Thoracic aorta (tissue), 2 donors: Measurements from ENCODE around the gene PPCDC. TPM values are rescaled to one million over a fixed set of nuclear protein-coding genes. Genes with fewer than 3 reads are reported as not detected.
"Not testable (repeated sequence)": the region's sequence is repeated elsewhere in the genome, so short reads cannot be mapped to it uniquely, and the experiment has no call there.

Experiments used
- ATAC-seq: fragments of 150-250 bp; one replicate; pipeline ENCODE4 v1.8.0; 2017; ENCODE audit warnings: low read depth; ENCODE audit not compliant: insufficient number of reproducible peaks, low FRiP score
- DNase-seq: peaks from one replicate; pipeline ENCODE4 v3.0.0-alpha.2; 2020; ENCODE audit warnings: low spot score
- H3K27ac ChIP-seq, 2 donors: fragments of 200-600 bp; sonication (generic); 1 replicate in 1 of 2; 2 replicates in 1 of 2; pipeline ENCODE4 v1.5.1; 2016; ENCODE audit warnings: mild to moderate bottlenecking in 2 of 2, moderate library complexity in 2 of 2
- H3K27me3 ChIP-seq: fragments of 200-600 bp; sonication (generic); replicated peaks from 2 replicates; pipeline ENCODE4 v1.6.0; 2016; ENCODE audit warnings: mild to moderate bottlenecking; ENCODE audit not compliant: insufficient read depth
- H3K36me3 ChIP-seq: fragments of 200-600 bp; sonication (generic); one replicate; pipeline ENCODE4 v1.5.1; 2016
- H3K4me1 ChIP-seq, 2 donors: fragments of 200-600 bp; sonication (generic); 1 replicate in 1 of 2; 2 replicates in 1 of 2; pipeline versions ENCODE4 v1.5.1 to v1.6.0; 2016; ENCODE audit warnings: low read depth in 2 of 2, mild to moderate bottlenecking in 1 of 2; ENCODE audit not compliant: control insufficient read depth in 1 of 2
- H3K4me3 ChIP-seq: fragments of 200-600 bp; sonication (generic); 2 replicates; pipeline ENCODE4 v1.5.1; 2016; ENCODE audit warnings: mild to moderate bottlenecking
- H3K9me3 ChIP-seq: fragments of 200-600 bp; sonication (generic); 2 replicates; pipeline ENCODE4 v1.5.1; 2016
- CTCF ChIP-seq: fragments of 200-600 bp; sonication (generic); IDR thresholded peaks from one replicate; pipeline ENCODE4 v1.5.1; 2019; ENCODE audit warnings: antibody characterized with exemption
- total RNA-seq, 2 donors: library from RNA; depleted of rRNA; stranded (reverse); fragments of >200 nt; gene quantifications; one replicate each; pipeline versions ENCODE4 v1.1.0 to v1.2.3, GENCODE V29; 2016

PPCDC gene
- total RNA-seq, 2 donors from 2014 or later = 8.5 to 13.7 TPM

GRCh38 chr15:75082689-75083088 lies 59.3 kb downstream of the PPCDC start:
- TF ChIP-seq CTCF = no peak
- no peak overlapping the region for H3K4me3 ChIP-seq
- H3K9me3 ChIP-seq = peaks cover 4% of the 10 kb centered on the region
- ATAC-seq = no peak
- no peaks in the 10 kb centered on the region for H3K27me3 ChIP-seq
- no peaks in the 10 kb centered on the region for H3K4me1 ChIP-seq
- H3K36me3 ChIP-seq = no peaks in the 10 kb centered on the region
- no peak for DNase-seq
- no peak overlapping the region for H3K27ac ChIP-seq

- H3K9me3 ChIP-seq, DNase-seq, H3K36me3 ChIP-seq, ATAC-seq, H3K4me3 ChIP-seq, H3K27ac ChIP-seq, H3K27me3 ChIP-seq, H3K4me1 ChIP-seq: not testable (repeated sequence)
Measured at GRCh38 chr15:75085708-75086107, 62.3 kb downstream of the PPCDC start.

- H3K9me3 ChIP-seq = peaks cover 4% of the 10 kb centered on the region
- no peaks in the 10 kb centered on the region for H3K27me3 ChIP-seq
- no peak for TF ChIP-seq CTCF
- H3K36me3 ChIP-seq = no peaks in the 10 kb centered on the region
- DNase-seq (no peak), ATAC-seq (no peak)
- peak overlapping the region; percentile 68 to 80 for H3K27ac ChIP-seq
- H3K4me1 ChIP-seq = peaks cover 0 to 8% of the 10 kb centered on the region in 2 donors
- H3K4me3 ChIP-seq = peak overlapping the region; percentile 53
Measured at GRCh38 chr15:75089456-75090387, 66.3 kb downstream of the PPCDC start.

GRCh38 chr15:75090388-75090734 lies 67.0 kb downstream of the PPCDC start:
- ATAC-seq (no peak), DNase-seq (no peak)
- TF ChIP-seq CTCF = no peak
- H3K36me3 ChIP-seq = no peaks in the 10 kb centered on the region
- no peaks in the 10 kb centered on the region for H3K27me3 ChIP-seq
- peak overlapping the region; percentile 53 for H3K4me3 ChIP-seq
- H3K4me1 ChIP-seq = peaks cover 0 to 8% of the 10 kb centered on the region in 2 donors
- peaks cover 4% of the 10 kb centered on the region for H3K9me3 ChIP-seq
- peak overlapping the region; percentile 68 to 80 for H3K27ac ChIP-seq

- no peak for TF ChIP-seq CTCF
- Histone ChIP-seq H3K27me3 (no peaks in the 10 kb centered on the region), H3K9me3 (no peaks in the 10 kb centered on the region), H3K36me3 (no peaks in the 10 kb centered on the region), H3K4me1 (peaks cover 0 to 8% of the 10 kb centered on the region in 2 donors), H3K27ac (no peak overlapping the region), H3K4me3 (no peak overlapping the region)
- no peak for DNase-seq
- no peak for ATAC-seq
Measured at GRCh38 chr15:75091814-75092213, 68.4 kb downstream of the PPCDC start.

- not testable (repeated sequence) for DNase-seq, H3K27ac ChIP-seq, H3K4me1 ChIP-seq, H3K4me3 ChIP-seq, H3K27me3 ChIP-seq, H3K9me3 ChIP-seq, ATAC-seq, H3K36me3 ChIP-seq
Measured at GRCh38 chr15:75094961-75095478, 71.6 kb downstream of the PPCDC start.
